Measurements from ENCODE around the gene CCDC86. TPM values are rescaled to one million over a fixed set of nuclear protein-coding genes. Genes with fewer than 3 reads are reported as not detected.
A peak's percentile ranks its signal among the peaks of the same experiment; 100 is the strongest.

CCDC86 gene
- total RNA-seq, 4 donors from 2014 or later, result 7.4 to 23.0 (median 8.3) TPM

GRCh38 chr11:60887556-60887955 lies 45.6 kb downstream of the CCDC86 start:
- H3K27me3 ChIP-seq, result no peaks in the 10 kb centered on the region
- no peak overlapping the region for H3K4me3 ChIP-seq
- no peaks in the 10 kb centered on the region for H3K4me1 ChIP-seq
- H3K36me3 ChIP-seq, result no peaks in the 10 kb centered on the region
- no peak for TF ChIP-seq POLR2A (IDR thresholded peaks at IDR 0.05)
- peak in 1 of 4 experiments; percentile 41 for TF ChIP-seq CTCF (IDR thresholded peaks at IDR 0.05)
- H3K27ac ChIP-seq, result no peak overlapping the region
- intact Hi-C loops (cut with DNase I; ENCODE audit: low total_unique reads), result no loop called here
- peak in 1 of 2 donors; percentile 10 for DNase-seq
- no peaks in the 10 kb centered on the region for H3K9me3 ChIP-seq

GRCh38 chr11:60889869-60890311 lies 48.0 kb downstream of the CCDC86 start:
- TF ChIP-seq CTCF (IDR thresholded peaks at IDR 0.05) (no peak), POLR2A (IDR thresholded peaks at IDR 0.05) (no peak)
- no peaks in the 10 kb centered on the region for H3K9me3 ChIP-seq
- H3K36me3 ChIP-seq, result no peaks in the 10 kb centered on the region
- DNase-seq, result peak in 1 of 2 donors; percentile 5
- intact Hi-C loops (cut with DNase I; ENCODE audit: low total_unique reads), result no loop called here
- H3K27me3 ChIP-seq, result no peaks in the 10 kb centered on the region
- H3K4me3 ChIP-seq, result no peak overlapping the region
- H3K4me1 ChIP-seq, result no peaks in the 10 kb centered on the region
- H3K27ac ChIP-seq, result no peak overlapping the region

- no peak overlapping the region for H3K27ac ChIP-seq
- no peaks in the 10 kb centered on the region for H3K4me1 ChIP-seq
- H3K27me3 ChIP-seq, result no peaks in the 10 kb centered on the region
- DNase-seq, result peak in 1 of 2 donors; percentile 11
- intact Hi-C loops (cut with DNase I; ENCODE audit: low total_unique reads), result no loop called here
- TF ChIP-seq POLR2A (IDR thresholded peaks at IDR 0.05) (no peak), CTCF (IDR thresholded peaks at IDR 0.05) (no peak)
- no peaks in the 10 kb centered on the region for H3K9me3 ChIP-seq
- no peak overlapping the region for H3K4me3 ChIP-seq
- no peaks in the 10 kb centered on the region for H3K36me3 ChIP-seq
These were observed 48.8 kb downstream of the CCDC86 start for GRCh38 chr11:60890696-60891095.

GRCh38 chr11:60891103-60891741 lies 49.3 kb downstream of the CCDC86 start:
- H3K27ac ChIP-seq, result no peak overlapping the region
- TF ChIP-seq POLR2A (IDR thresholded peaks at IDR 0.05), result no peak
- TF ChIP-seq CTCF (IDR thresholded peaks at IDR 0.05), result no peak
- intact Hi-C loops (cut with DNase I; ENCODE audit: low total_unique reads), result no loop called here
- no peaks in the 10 kb centered on the region for H3K4me1 ChIP-seq
- H3K36me3 ChIP-seq, result no peaks in the 10 kb centered on the region
- no peaks in the 10 kb centered on the region for H3K9me3 ChIP-seq
- H3K27me3 ChIP-seq, result no peaks in the 10 kb centered on the region
- peak in 1 of 2 donors; percentile 28 for DNase-seq
- H3K4me3 ChIP-seq, result no peak overlapping the region

GRCh38 chr11:60895687-60896086 lies 53.8 kb downstream of the CCDC86 start:
- no peaks in the 10 kb centered on the region for H3K36me3 ChIP-seq
- no peaks in the 10 kb centered on the region for H3K4me1 ChIP-seq
- intact Hi-C loops (cut with DNase I; ENCODE audit: low total_unique reads), result no loop called here
- DNase-seq, result no peak
- TF ChIP-seq CTCF (IDR thresholded peaks at IDR 0.05) (no peak), POLR2A (IDR thresholded peaks at IDR 0.05) (no peak)
- H3K27me3 ChIP-seq, result no peaks in the 10 kb centered on the region
- no peaks in the 10 kb centered on the region for H3K9me3 ChIP-seq
- no peak overlapping the region for H3K27ac ChIP-seq
- no peak overlapping the region for H3K4me3 ChIP-seq

All from uterus (tissue), 4 donors.